Neural cell (in vitro differentiated cells): ENCODE results near the gene DNAJB8. TPM values are rescaled to one million over a fixed set of nuclear protein-coding genes. Genes with fewer than 3 reads are reported as not detected.

Source experiments
- H2AFZ ChIP-seq: fragments of 200-600, 300-800 bp; sonication (generic), shearing (Covaris generic); 2 replicates; pipeline ENCODE4 v1.6.0; 2014; ENCODE audit warnings: low read depth, mild to moderate bottlenecking, antibody characterized with exemption, low read length, moderate library complexity
- H3F3A ChIP-seq: fragments of 200-600 bp; shearing (Covaris generic); 2 replicates; pipeline ENCODE4 v1.6.1; 2016; ENCODE audit warnings: mild to moderate bottlenecking, moderate library complexity, mixed read lengths, antibody characterized with exemption, low read length; ENCODE audit not compliant: insufficient read depth, poor library complexity, severe bottlenecking
- H3K27ac ChIP-seq: fragments of 200-600, 300-800 bp; sonication (generic), shearing (Covaris generic); 2 replicates; pipeline ENCODE4 v1.5.1; 2014; ENCODE audit warnings: mild to moderate bottlenecking, low read length, moderate library complexity
- H3K27me3 ChIP-seq: fragments of 300-800, 200-600 bp; sonication (generic), shearing (Covaris generic); 2 replicates; pipeline ENCODE4 v1.6.0; 2014; ENCODE audit warnings: mild to moderate bottlenecking, low read depth, low read length, moderate library complexity; ENCODE audit not compliant: insufficient read depth
- H3K36me3 ChIP-seq: fragments of 300-800, 200-600 bp; sonication (generic), shearing (Covaris generic); 2 replicates; pipeline ENCODE4 v1.5.1; 2014; ENCODE audit warnings: mild to moderate bottlenecking, antibody characterized with exemption, low read length, moderate library complexity; ENCODE audit not compliant: insufficient read depth
- H3K4me2 ChIP-seq: fragments of 300-800, 200-600 bp; sonication (generic), shearing (Covaris generic); 2 replicates; pipeline ENCODE4 v1.6.0; 2014; ENCODE audit warnings: mild to moderate bottlenecking, low read length
- H3K4me3 ChIP-seq: fragments of 300-800, 200-600 bp; sonication (generic), shearing (Covaris generic); 2 replicates; pipeline ENCODE4 v1.5.1; 2014; ENCODE audit warnings: mild to moderate bottlenecking, low read length, moderate library complexity
- H3K79me2 ChIP-seq: fragments of 200-600 bp; shearing (Covaris generic); replicated peaks from 2 replicates; pipeline ENCODE4 v1.6.0; 2014; ENCODE audit warnings: mild to moderate bottlenecking, low read length, moderate library complexity; ENCODE audit not compliant: insufficient read depth
- H3K9ac ChIP-seq: fragments of 300-800, 200-600 bp; sonication (generic), shearing (Covaris generic); 2 replicates; pipeline ENCODE4 v1.6.1; 2016; ENCODE audit warnings: mild to moderate bottlenecking, low read length, mixed read lengths
- H3K9me2 ChIP-seq: fragments of 200-600 bp; shearing (Covaris generic); 2 replicates; pipeline ENCODE4 v1.6.1; 2016; ENCODE audit warnings: mild to moderate bottlenecking, low read length, mixed read lengths; ENCODE audit not compliant: insufficient read depth
- H3K9me3 ChIP-seq: fragments of 200-600, 300-800 bp; sonication (generic), shearing (Covaris generic); 2 replicates; pipeline ENCODE4 v1.6.1; 2016; ENCODE audit warnings: mild to moderate bottlenecking, mixed run types, low read length, moderate library complexity, mixed read lengths
- H4K20me1 ChIP-seq: fragments of 200-600 bp; shearing (Covaris generic); 2 replicates; pipeline ENCODE4 v1.6.1; 2016; ENCODE audit warnings: mild to moderate bottlenecking, mixed run types; ENCODE audit not compliant: insufficient read depth
- CTCF ChIP-seq: fragments of 450-650 bp; IDR thresholded peaks from 2 replicates; pipeline ENCODE4 v1.5.1; 2014; ENCODE audit warnings: antibody characterized with exemption, mild to moderate bottlenecking, moderate library complexity; ENCODE audit not compliant: poor library complexity, severe bottlenecking
- EP300 ChIP-seq: fragments of 450-650 bp; conservative IDR thresholded peaks from 2 replicates; pipeline ENCODE4 v1.6.1; 2014; ENCODE audit warnings: antibody characterized with exemption, mild to moderate bottlenecking, moderate library complexity; ENCODE audit not compliant: poor library complexity, severe bottlenecking
- EZH2 ChIP-seq: fragments of 200-600, 300-800 bp; shearing (Covaris generic), sonication (generic); IDR thresholded peaks from 2 replicates; pipeline ENCODE4 v1.6.1; 2014; ENCODE audit warnings: antibody characterized with exemption, low read length, borderline replicate concordance, mild to moderate bottlenecking; ENCODE audit not compliant: insufficient read depth, poor library complexity, severe bottlenecking
- MXI1 ChIP-seq: fragments of 450-650 bp; conservative IDR thresholded peaks from 2 replicates; pipeline ENCODE4 v1.6.1; 2014; ENCODE audit warnings: antibody characterized with exemption, mild to moderate bottlenecking; ENCODE audit not compliant: poor library complexity, severe bottlenecking
- POLR2AphosphoS5 ChIP-seq: IDR thresholded peaks from 2 replicates; pipeline ENCODE4 v1.6.1; 2012
- RAD21 ChIP-seq: fragments of 450-650 bp; conservative IDR thresholded peaks from 2 replicates; pipeline ENCODE4 v1.6.1; 2014; ENCODE audit warnings: antibody characterized with exemption, mild to moderate bottlenecking, moderate library complexity
- REST ChIP-seq: IDR thresholded peaks from 2 replicates; pipeline ENCODE4 v1.6.1; 2012; ENCODE audit warnings: borderline replicate concordance
- SMC3 ChIP-seq: fragments of 450-650 bp; conservative IDR thresholded peaks from 2 replicates; pipeline ENCODE4 v1.6.1; 2014; ENCODE audit warnings: antibody characterized with exemption, mild to moderate bottlenecking, moderate library complexity; ENCODE audit not compliant: poor library complexity
- TAF1 ChIP-seq: IDR thresholded peaks from 2 replicates; pipeline ENCODE4 v1.6.1; 2012; ENCODE audit warnings: low read depth
- polyA plus RNA-seq: library from polyadenylated mRNA; depleted of rRNA; stranded (reverse); fragments of >200 nt; gene quantifications from 2 replicates; pipeline ENCODE4 v1.2.3, GENCODE V29; 2014

The DNAJB8 gene
- polyA plus RNA-seq, 1 donor from 2014 or later, result not detected

DNA sequence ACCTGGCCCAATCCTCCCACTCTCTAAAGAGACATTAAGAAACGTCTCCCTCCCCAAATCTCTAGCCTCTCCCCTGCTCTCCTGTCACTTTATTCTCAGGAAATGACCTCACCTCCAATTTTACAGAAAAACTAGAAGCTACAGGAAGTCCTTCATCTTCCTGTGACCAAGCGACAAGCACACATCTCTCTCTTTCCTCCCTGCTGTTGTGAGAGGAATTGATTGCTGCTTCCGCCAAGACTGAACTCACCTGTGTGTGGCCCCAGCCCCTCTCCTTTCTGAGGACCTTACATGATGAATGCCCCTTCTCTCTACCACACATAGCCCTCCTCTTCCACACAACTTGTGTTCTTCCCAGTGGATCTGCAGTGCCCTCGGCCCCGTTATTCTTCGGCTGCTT is 18.2 kb downstream of the DNAJB8 start:
- Histone ChIP-seq H3K4me2 (no peak overlapping the region), H3K9ac (no peak overlapping the region), H3F3A (no peaks in the 10 kb centered on the region), H3K27me3 (no peaks in the 10 kb centered on the region), H3K36me3 (no peaks in the 10 kb centered on the region), H4K20me1 (no peaks in the 10 kb centered on the region), H3K79me2 (no peaks in the 10 kb centered on the region), H3K4me3 (no peak overlapping the region), H3K9me3 (no peaks in the 10 kb centered on the region), H2AFZ (no peak overlapping the region), H3K27ac (no peak overlapping the region), H3K9me2 (no peaks in the 10 kb centered on the region)
- TF ChIP-seq EP300 (no peak), EZH2 (no peak), POLR2AphosphoS5 (no peak), RAD21 (no peak), SMC3 (no peak), MXI1 (no peak), TAF1 (no peak), REST (no peak), CTCF (no peak)

GRCh38 chr3:128447561-128448013 is 19.1 kb downstream of the DNAJB8 start:
- no peak overlapping the region for H3K27ac ChIP-seq
- no peaks in the 10 kb centered on the region for H3K9me2 ChIP-seq
- no peak overlapping the region for H3K4me2 ChIP-seq
- no peak overlapping the region for H3K4me3 ChIP-seq
- no peaks in the 10 kb centered on the region for H3K79me2 ChIP-seq
- H3K27me3 ChIP-seq, result no peaks in the 10 kb centered on the region
- H2AFZ ChIP-seq, result no peak overlapping the region
- no peaks in the 10 kb centered on the region for H3F3A ChIP-seq
- TF ChIP-seq EZH2 (no peak), RAD21 (no peak), SMC3 (no peak), MXI1 (no peak), REST (no peak), EP300 (no peak), POLR2AphosphoS5 (no peak), TAF1 (no peak)
- H3K9ac ChIP-seq, result no peak overlapping the region
- no peaks in the 10 kb centered on the region for H4K20me1 ChIP-seq
- no peaks in the 10 kb centered on the region for H3K9me3 ChIP-seq
- no peaks in the 10 kb centered on the region for H3K36me3 ChIP-seq
